T-cell (primary cell): Measurements from ENCODE around the gene NUCB1. TPM values are rescaled to one million over a fixed set of nuclear protein-coding genes. Genes with fewer than 3 reads are reported as not detected.

ENCODE experiments used
- ATAC-seq, 4 experiments: fragments of 200-7000 bp in 3 of 4; fragments of 150-1000 bp in 1 of 4; cut with Tn5 transposase; replicated peaks in 1 of 4; 1 replicate in 3 of 4; 2 replicates in 1 of 4; pipeline ENCODE4 v1.10.0; 2021; ENCODE audit warnings: moderate library complexity in 3 of 4, mild to moderate bottlenecking in 2 of 4, moderate number of reproducible peaks in 1 of 4
- CTCF ChIA-PET, 2 donors: fragments of 300-600 bp; sonication (Branson Sonifier 250); formaldehyde crosslinking; loops; one replicate each; lab custom pipeline; 2022; ENCODE audit warnings: antibody characterized with exemption in 2 of 2; lab: Charles Lee
- POLR2A ChIA-PET, 2 donors: fragments of 300-600 bp; sonication (Branson Sonifier 250); formaldehyde crosslinking; loops; one replicate each; lab custom pipeline; 2022; ENCODE audit warnings: antibody characterized with exemption in 2 of 2; lab: Charles Lee
- DNase-seq, 35 experiments: peaks; one replicate each; pipeline versions ENCODE4 v3.0.0 to v3.0.0-alpha.2; 2013 to 2023
- H3K27ac ChIP-seq: one replicate; pipeline ENCODE4 v1.5.1; 2013; ENCODE audit warnings: low read length
- H3K27me3 ChIP-seq, 2 experiments: replicated peaks in 1 of 2; 1 replicate in 1 of 2; 2 replicates in 1 of 2; pipeline versions ENCODE4 v1.6.1 to v1.7.0; 2013; ENCODE audit warnings: low read length in 1 of 2, mixed read lengths in 1 of 2; ENCODE audit not compliant: control insufficient read depth in 2 of 2, insufficient read depth in 2 of 2; ENCODE audit errors: extremely low read depth in 1 of 2
- H3K36me3 ChIP-seq, 2 donors: 1 replicate in 1 of 2; 2 replicates in 1 of 2; pipeline versions ENCODE4 v1.6.1 to v1.7.0; 2013; ENCODE audit warnings: low read length in 1 of 2; ENCODE audit not compliant: control insufficient read depth in 2 of 2, insufficient read depth in 1 of 2; ENCODE audit errors: extremely low read depth in 1 of 2
- H3K4me1 ChIP-seq, 2 experiments: 1 replicate in 1 of 2; 2 replicates in 1 of 2; pipeline versions ENCODE4 v1.6.1 to v1.7.0; 2013; ENCODE audit warnings: low read length in 2 of 2, mixed read lengths in 1 of 2; ENCODE audit not compliant: insufficient read depth in 2 of 2, control insufficient read depth in 1 of 2; ENCODE audit errors: extremely low read depth in 1 of 2
- H3K4me3 ChIP-seq, 2 donors: 1 replicate in 1 of 2; 2 replicates in 1 of 2; pipeline versions ENCODE4 v1.5.1 to v1.7.0; 2013; ENCODE audit warnings: mild to moderate bottlenecking in 2 of 2, low read length in 1 of 2, moderate library complexity in 1 of 2; ENCODE audit not compliant: control insufficient read depth in 1 of 2; ENCODE audit errors: extremely low read depth in 1 of 2
- H3K9me3 ChIP-seq: 2 replicates; pipeline ENCODE4 v1.7.0; 2013
- H3K27ac Mint-ChIP-seq, 2 donors: one replicate each; pipeline ENCODE4 v1.8.0; 2020 to 2021; ENCODE audit warnings: mild to moderate bottlenecking in 2 of 2, mixed read lengths in 2 of 2
- H3K27me3 Mint-ChIP-seq, 2 donors: one replicate each; pipeline ENCODE4 v1.8.0; 2021 to 2022; ENCODE audit warnings: mixed read lengths in 2 of 2
- H3K36me3 Mint-ChIP-seq: one replicate; pipeline ENCODE4 v1.8.0; 2021; ENCODE audit warnings: mixed read lengths
- H3K4me1 Mint-ChIP-seq, 3 donors: one replicate each; pipeline ENCODE4 v1.8.0; 2020 to 2022; ENCODE audit warnings: mixed read lengths in 3 of 3, mild to moderate bottlenecking in 1 of 3
- H3K4me3 Mint-ChIP-seq, 3 donors: one replicate each; pipeline ENCODE4 v1.8.0; 2020 to 2022; ENCODE audit warnings: mild to moderate bottlenecking in 3 of 3, mixed read lengths in 3 of 3, moderate library complexity in 3 of 3
- H3K9me3 Mint-ChIP-seq, 3 donors: one replicate each; pipeline ENCODE4 v1.8.0; 2020 to 2022; ENCODE audit warnings: mixed read lengths in 3 of 3
- WGBS: methylation state at CpG from one replicate; pipeline ENCODE4 v1.1.5; 2013; ENCODE audit warnings: missing lambda C conversion rate; ENCODE audit not compliant: insufficient coverage; 5-methylcytosine and 5-hydroxymethylcytosine counted together
- total RNA-seq, 35 experiments: library from RNA in 6 of 35; stranded (reverse) in 6 of 35; fragments of 120-200 nt in 1 of 35; gene quantifications; one replicate each; pipeline versions ENCODE4 v1.2.1 to v1.2.4 and lab custom pipeline; 2013 to 2026

NUCB1 gene
- total RNA-seq, 5 donors from 2014 or later (not counting 1 experiment from before 2014, with no cell fraction given): 122 to 177 (median 165) TPM

DNA sequence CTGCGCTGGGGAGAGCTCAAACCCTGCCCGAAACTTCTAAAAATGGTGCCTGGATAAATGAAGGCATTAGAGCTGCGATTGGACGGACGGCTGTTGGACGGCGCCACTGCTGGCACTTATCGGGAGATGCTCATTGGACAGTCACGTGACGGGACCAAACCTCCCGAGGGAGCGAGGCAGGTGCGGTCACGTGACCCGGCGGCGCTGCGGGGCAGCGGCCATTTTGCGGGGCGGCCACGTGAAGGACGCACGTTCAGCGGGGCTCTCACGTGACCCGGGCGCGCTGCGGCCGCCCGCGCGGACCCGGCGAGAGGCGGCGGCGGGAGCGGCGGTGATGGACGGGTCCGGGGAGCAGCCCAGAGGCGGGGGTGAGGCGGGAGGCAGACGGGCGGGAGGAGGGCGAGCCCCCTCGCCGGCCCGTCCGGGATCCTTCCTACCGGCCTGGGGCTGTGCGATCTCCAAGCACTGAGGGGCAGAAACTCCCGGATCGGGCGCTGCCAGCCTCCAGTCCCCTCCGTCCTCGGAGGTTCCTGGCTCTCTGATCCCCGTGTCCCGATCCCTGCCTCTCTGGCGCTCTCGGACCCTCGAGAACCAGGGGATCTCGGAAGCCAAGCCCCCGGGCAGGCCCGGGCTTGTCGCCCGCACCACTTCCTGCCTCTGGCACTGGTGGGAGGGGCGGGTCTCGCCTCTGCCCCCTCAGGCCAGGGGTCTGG lies 54.6 kb downstream of the NUCB1 start, which contains the start of gene BAX:
Gene BAX (plus strand): TSS at position 281 of the 713 bp plus-strand sequence. CDS start 54 bp downstream, at position 335.
- peak; percentile 91 to 95 (median 92) for ATAC-seq
- Histone ChIP-seq H3K27ac (peak within 1 kb of the TSS; percentile 83), H3K9me3 (no peaks in the 10 kb centered on the region), H3K4me1 (peaks cover 6 to 29% of the 10 kb centered on the region in 2 experiments), H3K36me3 (peaks cover 5% of the 10 kb centered on the region in 2 donors), H3K27me3 (no peaks in the 10 kb centered on the region), H3K4me3 (peak within 1 kb of the TSS; percentile 93 to 100)
- H3K27ac Mint-ChIP-seq: peak within 1 kb of the TSS; percentile 93
- ChIA-PET POLR2A (interaction anchor here (0.6 to 0.7 kb wide), 3 partner anchors 11 to 229 kb away, joined by 3 to 5 read pairs (median 5); no protein-coding TSS in a partner anchor), CTCF (interaction anchor here in 1 of 2 donors (0.6 to 2.1 kb wide), 3 partner anchors 16 to 165 kb away, joined by 3 to 8 read pairs (median 5); partner anchors contain the start of gene DHDH)
- DNase-seq: peak; percentile 45 to 89 (median 70)
- peaks cover 17% of the 10 kb centered on the region for H3K36me3 Mint-ChIP-seq
- no peaks in the 10 kb centered on the region for H3K9me3 Mint-ChIP-seq
- H3K4me3 Mint-ChIP-seq: peak within 1 kb of the TSS; percentile 85 to 92 (median 89)
- H3K27me3 Mint-ChIP-seq: no peaks in the 10 kb centered on the region
- under 1% methylated on average over 71 of the region's 71 CpGs for WGBS
- H3K4me1 Mint-ChIP-seq: peaks cover 26 to 33% (median 32%) of the 10 kb centered on the region in 3 donors

DNA sequence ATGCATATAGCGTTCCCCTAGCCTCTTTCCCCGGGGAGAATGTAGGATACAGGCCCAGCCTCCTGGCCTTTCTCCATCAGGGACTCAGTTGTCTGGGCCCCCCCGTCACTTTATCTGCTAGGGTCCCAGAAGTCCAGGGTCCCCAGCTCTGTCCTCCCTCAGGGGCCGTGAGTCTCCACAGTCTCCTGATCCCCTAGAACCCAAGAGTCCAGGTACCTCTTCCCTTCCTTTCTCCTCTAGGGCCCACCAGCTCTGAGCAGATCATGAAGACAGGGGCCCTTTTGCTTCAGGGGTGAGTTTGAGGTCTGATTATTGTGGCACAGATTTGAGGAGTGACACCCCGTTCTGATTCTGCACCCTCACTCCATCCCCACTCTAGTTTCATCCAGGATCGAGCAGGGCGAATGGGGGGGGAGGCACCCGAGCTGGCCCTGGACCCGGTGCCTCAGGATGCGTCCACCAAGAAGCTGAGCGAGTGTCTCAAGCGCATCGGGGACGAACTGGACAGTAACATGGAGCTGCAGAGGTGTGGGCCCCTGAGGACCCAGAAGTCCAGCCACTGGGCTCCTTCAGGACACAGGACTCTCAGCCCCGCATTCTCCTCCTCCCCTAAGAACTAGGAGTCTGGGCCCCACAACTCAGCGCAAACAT lies 55.3 kb downstream of the NUCB1 start:
- Histone ChIP-seq H3K27ac (peak overlapping the region; percentile 83), H3K4me3 (peak overlapping the region; percentile 93 to 100), H3K9me3 (no peaks in the 10 kb centered on the region), H3K27me3 (no peaks in the 10 kb centered on the region), H3K4me1 (peaks cover 6 to 36% of the 10 kb centered on the region in 2 experiments), H3K36me3 (peaks cover 5% of the 10 kb centered on the region in 2 donors)
- 67% methylated on average over 14 of the region's 16 CpGs for WGBS
- Mint-ChIP-seq H3K27ac (peak overlapping the region; percentile 82 to 86), H3K36me3 (peaks cover 17% of the 10 kb centered on the region), H3K4me3 (peak overlapping the region; percentile 85 to 92 (median 89)), H3K4me1 (peaks cover 26 to 34% (median 33%) of the 10 kb centered on the region in 3 donors), H3K9me3 (no peaks in the 10 kb centered on the region), H3K27me3 (no peaks in the 10 kb centered on the region)
- ATAC-seq (no peak), DNase-seq (no peak)
- CTCF ChIA-PET: interaction anchor here in 1 of 2 donors (1.2 to 2.1 kb wide), 2 partner anchors 15 to 22 kb away, joined by 3 to 8 read pairs; partner anchors contain the start of gene DHDH
- POLR2A ChIA-PET: no interaction called here

DNA sequence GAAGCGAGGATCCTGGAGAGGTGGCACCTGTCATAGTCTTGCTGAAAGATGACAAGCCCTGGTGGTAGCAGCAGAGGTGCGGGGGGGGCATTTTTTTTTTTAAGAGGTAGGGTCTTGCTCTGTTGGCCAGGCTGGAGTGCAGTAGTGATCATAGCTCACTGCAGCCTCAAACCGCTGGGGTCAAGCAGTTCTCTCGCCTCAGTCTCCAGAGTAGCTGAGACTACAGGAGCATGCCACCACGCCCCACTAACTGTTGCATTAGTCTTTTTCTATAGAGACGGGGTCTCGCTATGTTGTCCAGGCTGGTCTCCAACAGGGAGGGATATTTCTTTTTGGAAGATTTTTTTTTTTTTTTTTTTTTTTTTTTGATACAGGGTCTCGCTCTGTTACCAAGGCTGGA lies 57.9 kb downstream of the NUCB1 start:
- H3K4me1 ChIP-seq: peaks cover 11 to 57% of the 10 kb centered on the region in 2 experiments
- ChIA-PET CTCF (no interaction called here), POLR2A (no interaction called here)
- H3K9me3 ChIP-seq: no peaks in the 10 kb centered on the region
- Mint-ChIP-seq H3K4me1 (peaks cover 41 to 56% (median 55%) of the 10 kb centered on the region in 3 donors), H3K9me3 (no peaks in the 10 kb centered on the region), H3K27me3 (no peaks in the 10 kb centered on the region), H3K4me3 (peak overlapping the region in 2 of 3 donors; percentile 17 to 24), H3K36me3 (peaks cover 17% of the 10 kb centered on the region), H3K27ac (peak overlapping the region in 1 of 2 donors; percentile 16)
- peaks cover 5% of the 10 kb centered on the region in 2 donors for H3K36me3 ChIP-seq
- 100% methylated on average over 3 of the region's 8 CpGs for WGBS
- DNase-seq (no peak), ATAC-seq (no peak)
- H3K4me3 ChIP-seq: no peak overlapping the region
- no peaks in the 10 kb centered on the region for H3K27me3 ChIP-seq
- no peak overlapping the region for H3K27ac ChIP-seq

DNA sequence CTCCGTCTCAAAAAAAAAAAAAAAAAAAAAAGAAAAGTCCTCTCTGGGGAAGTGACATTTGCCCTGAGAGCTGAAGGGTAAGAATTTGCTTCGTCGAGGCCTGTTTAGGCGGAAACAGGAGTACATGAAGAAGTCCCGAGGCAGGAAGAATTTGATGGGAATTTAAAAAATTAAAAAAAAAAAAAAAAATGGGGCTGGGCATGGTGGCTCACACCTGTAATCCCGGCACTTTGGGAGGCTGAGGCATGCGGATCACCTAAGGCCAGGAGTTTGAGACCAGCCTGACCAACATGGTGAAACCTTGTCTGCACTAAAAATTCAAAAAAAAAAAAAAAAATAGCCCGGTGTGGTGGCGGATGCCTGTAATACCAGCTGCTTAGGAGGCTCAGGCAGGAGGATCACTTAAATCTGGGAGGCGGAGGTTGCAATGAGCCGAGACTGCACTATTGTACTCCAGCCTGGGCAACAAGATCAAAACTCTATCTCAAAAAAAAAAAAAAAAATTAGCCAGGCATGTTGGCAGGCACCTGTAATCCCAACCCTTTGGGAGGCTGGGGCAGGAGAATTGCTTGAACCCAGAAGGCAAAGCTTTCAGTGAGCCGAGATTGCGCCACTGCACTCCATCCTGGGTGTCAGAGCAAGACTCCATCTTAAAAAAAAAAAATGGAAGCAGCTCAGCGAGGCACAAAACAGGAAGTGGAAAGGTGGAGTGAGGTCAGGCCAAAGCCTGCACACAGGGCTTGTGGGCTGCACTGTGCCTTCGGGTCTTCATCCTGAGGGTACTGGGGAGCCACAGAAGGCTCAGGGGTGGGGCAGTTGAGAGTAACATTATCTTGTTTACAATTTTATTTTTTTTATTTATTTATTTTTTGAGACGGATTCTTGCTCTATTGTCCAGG lies 59.5 kb downstream of the NUCB1 start:
- no peaks in the 10 kb centered on the region for H3K9me3 Mint-ChIP-seq
- 100% methylated on average over 1 of the region's 16 CpGs for WGBS
- H3K4me3 ChIP-seq: no peak overlapping the region
- H3K36me3 Mint-ChIP-seq: peaks cover 17% of the 10 kb centered on the region
- H3K27me3 ChIP-seq: no peaks in the 10 kb centered on the region
- H3K27ac ChIP-seq: no peak overlapping the region
- ATAC-seq: no peak
- peaks cover 20 to 68% of the 10 kb centered on the region in 2 experiments for H3K4me1 ChIP-seq
- H3K4me1 Mint-ChIP-seq: peaks cover 52 to 68% (median 68%) of the 10 kb centered on the region in 3 donors
- no peak for DNase-seq
- ChIA-PET POLR2A (interaction anchor here in 1 of 2 donors (0.7 kb wide), 1 partner anchor 11 kb away, joined by 11 read pairs; no protein-coding TSS in a partner anchor), CTCF (interaction anchor here (0.6 to 0.7 kb wide), 3 partner anchors 117 to 1105 kb away, joined by 3 to 6 read pairs (median 3); no protein-coding TSS in a partner anchor)
- no peak overlapping the region for H3K4me3 Mint-ChIP-seq
- H3K27me3 Mint-ChIP-seq: no peaks in the 10 kb centered on the region
- H3K9me3 ChIP-seq: no peaks in the 10 kb centered on the region
- peaks cover 5% of the 10 kb centered on the region in 2 donors for H3K36me3 ChIP-seq
- no peak overlapping the region for H3K27ac Mint-ChIP-seq

DNA sequence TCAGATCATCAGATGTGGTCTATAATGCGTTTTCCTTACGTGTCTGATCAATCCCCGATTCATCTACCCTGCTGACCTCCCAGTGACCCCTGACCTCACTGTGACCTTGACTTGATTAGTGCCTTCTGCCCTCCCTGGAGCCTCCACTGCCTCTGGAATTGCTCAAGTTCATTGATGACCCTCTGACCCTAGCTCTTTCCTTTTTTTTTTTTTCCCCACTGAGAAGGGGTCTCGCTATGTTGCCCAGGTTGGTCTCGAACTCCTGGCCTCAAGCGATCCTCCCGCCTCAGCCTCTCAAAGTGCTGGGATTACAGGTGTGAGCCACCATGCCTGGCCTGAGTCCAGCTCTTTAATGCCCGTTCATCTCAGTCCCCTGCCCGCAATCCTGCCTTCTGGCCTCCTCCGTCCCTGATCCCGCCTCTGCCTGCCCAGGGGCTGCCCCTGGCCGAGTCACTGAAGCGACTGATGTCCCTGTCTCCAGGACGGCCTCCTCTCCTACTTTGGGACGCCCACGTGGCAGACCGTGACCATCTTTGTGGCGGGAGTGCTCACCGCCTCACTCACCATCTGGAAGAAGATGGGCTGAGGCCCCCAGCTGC lies 61.0 kb downstream of the NUCB1 start:
- Mint-ChIP-seq H3K4me3 (peak overlapping the region in 1 of 3 donors; percentile 32), H3K4me1 (peaks cover 52 to 73% (median 70%) of the 10 kb centered on the region in 3 donors), H3K27me3 (no peaks in the 10 kb centered on the region), H3K9me3 (no peaks in the 10 kb centered on the region), H3K27ac (peak overlapping the region; percentile 78 to 85), H3K36me3 (peaks cover 20% of the 10 kb centered on the region)
- DNase-seq (no peak), ATAC-seq (no peak)
- H3K4me1 ChIP-seq: peaks cover 21 to 63% of the 10 kb centered on the region in 2 experiments
- H3K36me3 ChIP-seq: peaks cover 4 to 6% of the 10 kb centered on the region in 2 donors
- WGBS: 83% methylated on average over 10 of the region's 19 CpGs
- no peak overlapping the region for H3K4me3 ChIP-seq
- CTCF ChIA-PET: interaction anchor here in 1 of 2 donors (0.6 kb wide), 1 partner anchor 28 kb away, joined by 7 read pairs; no protein-coding TSS in a partner anchor
- H3K27ac ChIP-seq: no peak overlapping the region
- POLR2A ChIA-PET: interaction anchor here in 1 of 2 donors (0.6 kb wide), 1 partner anchor 303 kb away, joined by 3 read pairs; no protein-coding TSS in a partner anchor
- H3K27me3 ChIP-seq: no peaks in the 10 kb centered on the region
- H3K9me3 ChIP-seq: no peaks in the 10 kb centered on the region
